PC-3 (cell line): ENCODE data around the gene CHRND. TPM values are rescaled to one million over a fixed set of nuclear protein-coding genes. Genes with fewer than 3 reads are reported as not detected.

Source experiments
- ATAC-seq: fragments of 200-7000 bp; cut with Tn5 transposase; 2 replicates; pipeline ENCODE4 v1.9.1; 2020; ENCODE audit warnings: mild to moderate bottlenecking, moderate library complexity
- BruUV-seq: library from RNA; stranded (reverse); fragments of 400-500 nt; replicated peaks from 2 replicates; lab custom pipeline; 2021; lab: Mats Ljungman, UMichigan
- CTCF ChIA-PET: fragments of 300-600 bp; sonication (Branson Sonifier 250); formaldehyde crosslinking; loops from one replicate; lab custom pipeline; 2022; ENCODE audit warnings: antibody characterized with exemption; lab: Charles Lee
- POLR2A ChIA-PET: fragments of 300-600 bp; sonication (Branson Sonifier 250); formaldehyde crosslinking; loops from one replicate; lab custom pipeline; 2022; ENCODE audit warnings: antibody characterized with exemption; ENCODE audit not compliant: unreplicated experiment; lab: Charles Lee
- DNase-seq: peaks from one replicate; pipeline ENCODE4 v3.0.0-alpha.2; 2015
- H2AFZ ChIP-seq: fragments of 300-600 bp; sonication (generic); 2 replicates; pipeline ENCODE4 v1.6.0; 2016; ENCODE audit warnings: antibody characterized with exemption, low read length
- H3F3A ChIP-seq: fragments of 300-600 bp; sonication (generic); one replicate; pipeline ENCODE4 v1.6.0; 2017; ENCODE audit warnings: antibody characterized with exemption, low read length, control low read depth, mild to moderate bottlenecking; ENCODE audit not compliant: unreplicated experiment
- H3K27ac ChIP-seq: fragments of 300-600 bp; sonication (generic); 2 replicates; pipeline ENCODE4 v1.5.1; 2016; ENCODE audit warnings: mild to moderate bottlenecking, low read length
- H3K27me3 ChIP-seq: fragments of 300-600 bp; sonication (generic); 2 replicates; pipeline ENCODE4 v1.6.1; 2016; ENCODE audit warnings: low read length, mixed read lengths
- H3K36me3 ChIP-seq: fragments of 300-600 bp; sonication (generic); 2 replicates; pipeline ENCODE4 v1.6.1; 2016; ENCODE audit warnings: low read depth, mixed run types, low read length, mixed read lengths
- H3K4me1 ChIP-seq: fragments of 300-600 bp; sonication (generic); 2 replicates; pipeline ENCODE4 v1.5.1; 2016; ENCODE audit warnings: low read length; ENCODE audit not compliant: insufficient read depth
- H3K4me2 ChIP-seq: fragments of 300-600 bp; sonication (generic); 2 replicates; pipeline ENCODE4 v1.6.0; 2016; ENCODE audit warnings: low read length
- H3K4me3 ChIP-seq: fragments of 300-600 bp; sonication (generic); 2 replicates; pipeline ENCODE4 v1.5.1; 2016; ENCODE audit warnings: mild to moderate bottlenecking, low read length, mixed read lengths
- H3K79me2 ChIP-seq: fragments of 300-600 bp; sonication (generic); 2 replicates; pipeline ENCODE4 v1.6.1; 2017; ENCODE audit warnings: low read length, mixed read lengths
- H3K9ac ChIP-seq: fragments of 300-600 bp; sonication (generic); 2 replicates; pipeline ENCODE4 v1.6.0; 2016; ENCODE audit warnings: mild to moderate bottlenecking, low read length
- H3K9me2 ChIP-seq: fragments of 300-600 bp; sonication (generic); replicated peaks from 2 replicates; pipeline ENCODE4 v1.6.1; 2016; ENCODE audit warnings: mixed run types, low read length, mixed read lengths
- H3K9me3 ChIP-seq: fragments of 300-600 bp; sonication (generic); 2 replicates; pipeline ENCODE4 v1.6.1; 2016; ENCODE audit warnings: low read length, mixed read lengths
- H4K20me1 ChIP-seq: fragments of 300-600 bp; sonication (generic); 2 replicates; pipeline ENCODE4 v1.6.1; 2016; ENCODE audit warnings: low read length, mixed read lengths
- CTCF ChIP-seq: fragments of 300-600 bp; sonication (generic); conservative IDR thresholded peaks from 2 replicates; pipeline ENCODE4 v1.5.1; 2017; ENCODE audit warnings: antibody characterized with exemption, low read depth, mild to moderate bottlenecking, low read length
- EZH2 ChIP-seq: fragments of 300-600 bp; sonication (generic); IDR thresholded peaks from one replicate; pipeline ENCODE4 v1.6.1; 2017; ENCODE audit warnings: antibody characterized with exemption, mild to moderate bottlenecking, low read length; ENCODE audit not compliant: unreplicated experiment
- EZH2phosphoT487 ChIP-seq: fragments of 300-600 bp; sonication (generic); IDR thresholded peaks from 2 replicates; pipeline ENCODE4 v1.6.1; 2018; ENCODE audit warnings: mild to moderate bottlenecking, antibody characterized with exemption, low read length, borderline replicate concordance
- intact Hi-C: fragments of 100-400 bp; cut with micrococcal nuclease; formaldehyde crosslinking; loops from 2 replicates; pipeline ENCODE4 v1.9.0; 2023
- total RNA-seq: library from RNA; depleted of rRNA; stranded (reverse); fragments of >200 nt; gene quantifications from 2 replicates; pipeline ENCODE4 v1.2.3, GENCODE V29; 2014

CHRND gene
- total RNA-seq, 1 experiment from 2014 or later: not detected

DNA sequence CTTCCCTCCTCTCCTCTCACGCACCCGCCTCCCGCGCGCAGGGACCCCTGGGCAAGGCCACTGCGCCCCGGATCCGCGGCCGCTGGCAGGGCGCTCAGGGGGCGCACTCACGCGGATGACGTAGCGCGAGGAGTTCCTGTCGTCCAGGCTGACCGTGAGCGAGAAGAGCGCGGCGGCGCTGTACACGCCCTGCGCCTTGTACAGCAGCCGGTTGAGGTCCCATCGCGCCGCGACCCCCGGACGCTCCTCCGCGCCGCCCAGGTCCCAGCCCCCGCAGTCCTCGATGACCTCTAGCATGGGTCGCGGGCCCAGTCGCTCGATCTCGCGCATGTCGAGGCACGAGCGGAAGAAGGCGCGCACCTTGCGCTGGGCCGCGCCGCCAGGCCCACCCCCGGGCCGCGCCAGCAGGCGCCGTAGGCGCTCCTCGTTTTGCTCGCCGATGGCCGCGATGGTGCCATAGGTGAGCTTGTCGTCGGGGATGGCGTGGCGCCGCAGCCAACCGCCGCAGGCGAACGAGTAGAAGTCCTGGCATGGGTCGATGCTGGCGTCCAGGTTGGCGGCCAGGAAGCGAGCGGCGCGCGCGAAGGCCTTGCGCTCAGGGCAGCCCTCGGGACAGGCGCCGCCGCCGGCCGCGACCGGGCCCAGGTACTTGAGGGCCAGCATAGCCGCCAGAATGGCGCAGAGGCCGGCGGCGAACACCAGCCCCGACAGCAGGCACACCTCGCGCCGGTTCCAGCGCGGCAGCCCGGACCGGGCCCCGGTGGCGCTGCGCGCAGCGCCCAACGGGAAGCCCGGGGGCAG is 40.0 kb upstream of the CHRND start:
- Histone ChIP-seq H3K9me3 (no peaks in the 10 kb centered on the region), H3K36me3 (no peaks in the 10 kb centered on the region), H3K9me2 (no peaks in the 10 kb centered on the region), H3K27me3 (no peaks in the 10 kb centered on the region), H3K9ac (no peak overlapping the region), H3K79me2 (no peaks in the 10 kb centered on the region), H3F3A (no peaks in the 10 kb centered on the region), H4K20me1 (no peaks in the 10 kb centered on the region), H3K4me2 (no peak overlapping the region), H3K4me1 (no peaks in the 10 kb centered on the region), H3K4me3 (no peak overlapping the region), H2AFZ (no peak overlapping the region), H3K27ac (no peak overlapping the region)
- TF ChIP-seq CTCF: no peak
- TF ChIP-seq EZH2phosphoT487: no peak
- no peak for TF ChIP-seq EZH2
- no TSS peak for BruUV-seq
- ATAC-seq (no peak), DNase-seq (no peak)
- POLR2A ChIA-PET: no interaction called here
- intact Hi-C loops: no loop called here
- CTCF ChIA-PET: no interaction called here

GRCh38 chr2:232486558-232487384 is 39.2 kb upstream of the CHRND start:
- ATAC-seq: no peak
- intact Hi-C loops: no loop called here
- no peak overlapping the region for H3K4me2 ChIP-seq

More at GRCh38 chr2:232486558-232487384, 39.2 kb upstream of the CHRND start:
- ChIA-PET POLR2A (no interaction called here), CTCF (no interaction called here)
- TF ChIP-seq EZH2phosphoT487: no peak
- TF ChIP-seq CTCF: no peak
- no peak for TF ChIP-seq EZH2
- no peak overlapping the region for H3K27ac ChIP-seq
- no peaks in the 10 kb centered on the region for H3F3A ChIP-seq
- H3K9me3 ChIP-seq: no peaks in the 10 kb centered on the region
- no peak for DNase-seq
- no peaks in the 10 kb centered on the region for H4K20me1 ChIP-seq
- H3K4me1 ChIP-seq: no peaks in the 10 kb centered on the region
- H2AFZ ChIP-seq: no peak overlapping the region
- BruUV-seq: no TSS peak
- no peaks in the 10 kb centered on the region for H3K27me3 ChIP-seq
- H3K79me2 ChIP-seq: no peaks in the 10 kb centered on the region
- H3K4me3 ChIP-seq: no peak overlapping the region
- H3K36me3 ChIP-seq: no peaks in the 10 kb centered on the region
- H3K9me2 ChIP-seq: no peaks in the 10 kb centered on the region
- H3K9ac ChIP-seq: no peak overlapping the region
